Uterus (tissue), 2 donors: ENCODE measurements around the gene ANGPT4.

Experiments used
- CTCF ChIP-seq, 4 experiments: fragments of 200-600 bp in 2 of 4; fragments of 450-650 bp in 2 of 4; sonication (generic) in 2 of 4; IDR thresholded peaks; one replicate each; pipeline ENCODE4 v1.5.1; 2016 to 2019; ENCODE audit warnings: antibody characterized with exemption in 4 of 4, mild to moderate bottlenecking in 2 of 4, moderate library complexity in 1 of 4
- POLR2A ChIP-seq, 2 donors: fragments of 450-650 bp; IDR thresholded peaks; one replicate each; pipeline ENCODE4 v1.6.1; 2016; ENCODE audit warnings: antibody characterized with exemption in 2 of 2, mild to moderate bottlenecking in 1 of 2, moderate library complexity in 1 of 2

- TF ChIP-seq CTCF (IDR thresholded peaks at IDR 0.05) (no peak), POLR2A (IDR thresholded peaks at IDR 0.05) (no peak)
These were observed 28.0 kb upstream of the ANGPT4 start for GRCh38 chr20:944148-944547.
